Neural cell (in vitro differentiated cells): ENCODE measurements around the gene MYL7. TPM values are rescaled to one million over a fixed set of nuclear protein-coding genes. Genes with fewer than 3 reads are reported as not detected.

ENCODE experiments used
- H2AFZ ChIP-seq: fragments of 200-600, 300-800 bp; sonication (generic), shearing (Covaris generic); 2 replicates; pipeline ENCODE4 v1.6.0; 2014; ENCODE audit warnings: low read depth, mild to moderate bottlenecking, antibody characterized with exemption, low read length, moderate library complexity
- H3F3A ChIP-seq: fragments of 200-600 bp; shearing (Covaris generic); 2 replicates; pipeline ENCODE4 v1.6.1; 2016; ENCODE audit warnings: mild to moderate bottlenecking, moderate library complexity, mixed read lengths, antibody characterized with exemption, low read length; ENCODE audit not compliant: insufficient read depth, poor library complexity, severe bottlenecking
- H3K27ac ChIP-seq: fragments of 200-600, 300-800 bp; sonication (generic), shearing (Covaris generic); 2 replicates; pipeline ENCODE4 v1.5.1; 2014; ENCODE audit warnings: mild to moderate bottlenecking, low read length, moderate library complexity
- H3K27me3 ChIP-seq: fragments of 300-800, 200-600 bp; sonication (generic), shearing (Covaris generic); 2 replicates; pipeline ENCODE4 v1.6.0; 2014; ENCODE audit warnings: mild to moderate bottlenecking, low read depth, low read length, moderate library complexity; ENCODE audit not compliant: insufficient read depth
- H3K36me3 ChIP-seq: fragments of 300-800, 200-600 bp; sonication (generic), shearing (Covaris generic); 2 replicates; pipeline ENCODE4 v1.5.1; 2014; ENCODE audit warnings: mild to moderate bottlenecking, antibody characterized with exemption, low read length, moderate library complexity; ENCODE audit not compliant: insufficient read depth
- H3K4me2 ChIP-seq: fragments of 300-800, 200-600 bp; sonication (generic), shearing (Covaris generic); 2 replicates; pipeline ENCODE4 v1.6.0; 2014; ENCODE audit warnings: mild to moderate bottlenecking, low read length
- H3K4me3 ChIP-seq: fragments of 300-800, 200-600 bp; sonication (generic), shearing (Covaris generic); 2 replicates; pipeline ENCODE4 v1.5.1; 2014; ENCODE audit warnings: mild to moderate bottlenecking, low read length, moderate library complexity
- H3K79me2 ChIP-seq: fragments of 200-600 bp; shearing (Covaris generic); replicated peaks from 2 replicates; pipeline ENCODE4 v1.6.0; 2014; ENCODE audit warnings: mild to moderate bottlenecking, low read length, moderate library complexity; ENCODE audit not compliant: insufficient read depth
- H3K9ac ChIP-seq: fragments of 300-800, 200-600 bp; sonication (generic), shearing (Covaris generic); 2 replicates; pipeline ENCODE4 v1.6.1; 2016; ENCODE audit warnings: mild to moderate bottlenecking, low read length, mixed read lengths
- H3K9me2 ChIP-seq: fragments of 200-600 bp; shearing (Covaris generic); 2 replicates; pipeline ENCODE4 v1.6.1; 2016; ENCODE audit warnings: mild to moderate bottlenecking, low read length, mixed read lengths; ENCODE audit not compliant: insufficient read depth
- H3K9me3 ChIP-seq: fragments of 200-600, 300-800 bp; sonication (generic), shearing (Covaris generic); 2 replicates; pipeline ENCODE4 v1.6.1; 2016; ENCODE audit warnings: mild to moderate bottlenecking, mixed run types, low read length, moderate library complexity, mixed read lengths
- H4K20me1 ChIP-seq: fragments of 200-600 bp; shearing (Covaris generic); 2 replicates; pipeline ENCODE4 v1.6.1; 2016; ENCODE audit warnings: mild to moderate bottlenecking, mixed run types; ENCODE audit not compliant: insufficient read depth
- EP300 ChIP-seq: fragments of 450-650 bp; conservative IDR thresholded peaks from 2 replicates; pipeline ENCODE4 v1.6.1; 2014; ENCODE audit warnings: antibody characterized with exemption, mild to moderate bottlenecking, moderate library complexity; ENCODE audit not compliant: poor library complexity, severe bottlenecking
- EZH2 ChIP-seq: fragments of 200-600, 300-800 bp; shearing (Covaris generic), sonication (generic); IDR thresholded peaks from 2 replicates; pipeline ENCODE4 v1.6.1; 2014; ENCODE audit warnings: antibody characterized with exemption, low read length, borderline replicate concordance, mild to moderate bottlenecking; ENCODE audit not compliant: insufficient read depth, poor library complexity, severe bottlenecking
- MXI1 ChIP-seq: fragments of 450-650 bp; conservative IDR thresholded peaks from 2 replicates; pipeline ENCODE4 v1.6.1; 2014; ENCODE audit warnings: antibody characterized with exemption, mild to moderate bottlenecking; ENCODE audit not compliant: poor library complexity, severe bottlenecking
- POLR2AphosphoS5 ChIP-seq: IDR thresholded peaks from 2 replicates; pipeline ENCODE4 v1.6.1; 2012
- RAD21 ChIP-seq: fragments of 450-650 bp; conservative IDR thresholded peaks from 2 replicates; pipeline ENCODE4 v1.6.1; 2014; ENCODE audit warnings: antibody characterized with exemption, mild to moderate bottlenecking, moderate library complexity
- SMC3 ChIP-seq: fragments of 450-650 bp; conservative IDR thresholded peaks from 2 replicates; pipeline ENCODE4 v1.6.1; 2014; ENCODE audit warnings: antibody characterized with exemption, mild to moderate bottlenecking, moderate library complexity; ENCODE audit not compliant: poor library complexity
- TAF1 ChIP-seq: IDR thresholded peaks from 2 replicates; pipeline ENCODE4 v1.6.1; 2012; ENCODE audit warnings: low read depth
- polyA plus RNA-seq: library from polyadenylated mRNA; depleted of rRNA; stranded (reverse); fragments of >200 nt; gene quantifications from 2 replicates; pipeline ENCODE4 v1.2.3, GENCODE V29; 2014
- TF ChIP-seq, protein P1 (sequence below): IDR thresholded peaks from 2 replicates; pipeline ENCODE4 v1.6.1; 2012; ENCODE audit warnings: borderline replicate concordance
- TF ChIP-seq, protein P2 (sequence below): fragments of 450-650 bp; IDR thresholded peaks from 2 replicates; pipeline ENCODE4 v1.5.1; 2014; ENCODE audit warnings: antibody characterized with exemption, mild to moderate bottlenecking, moderate library complexity; ENCODE audit not compliant: poor library complexity, severe bottlenecking

The MYL7 gene
- polyA plus RNA-seq, 1 donor from 2014 or later: 0.76 TPM

DNA sequence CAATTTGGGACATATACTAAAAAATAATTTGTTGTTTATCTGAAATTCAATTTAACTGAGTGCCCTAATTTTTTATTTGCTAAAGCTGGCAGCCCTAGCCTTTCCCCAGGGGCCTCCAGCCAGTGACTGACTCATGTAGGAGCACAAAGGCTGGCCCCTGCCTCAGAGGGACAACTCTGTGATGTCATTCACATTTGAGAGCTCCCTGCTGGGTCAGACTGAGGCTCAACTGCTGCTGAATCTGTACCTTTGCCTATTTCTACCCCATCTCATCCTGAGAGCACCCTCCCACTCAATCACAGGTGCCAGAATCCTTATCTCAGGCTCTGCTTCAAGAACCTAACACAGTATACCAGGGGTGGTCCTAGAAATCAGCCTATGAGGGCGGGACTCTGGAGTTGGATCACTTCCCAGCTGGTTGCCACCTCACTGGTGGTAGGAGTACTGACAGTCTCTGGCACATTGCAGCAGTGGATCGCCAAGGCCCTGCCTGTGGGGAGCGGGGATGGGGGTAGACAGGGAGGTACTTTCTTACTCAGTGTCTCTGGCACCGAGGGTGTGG is 36.5 kb upstream of the MYL7 start:
- H3K4me2 ChIP-seq: no peak overlapping the region
- no peak overlapping the region for H2AFZ ChIP-seq

DNA sequence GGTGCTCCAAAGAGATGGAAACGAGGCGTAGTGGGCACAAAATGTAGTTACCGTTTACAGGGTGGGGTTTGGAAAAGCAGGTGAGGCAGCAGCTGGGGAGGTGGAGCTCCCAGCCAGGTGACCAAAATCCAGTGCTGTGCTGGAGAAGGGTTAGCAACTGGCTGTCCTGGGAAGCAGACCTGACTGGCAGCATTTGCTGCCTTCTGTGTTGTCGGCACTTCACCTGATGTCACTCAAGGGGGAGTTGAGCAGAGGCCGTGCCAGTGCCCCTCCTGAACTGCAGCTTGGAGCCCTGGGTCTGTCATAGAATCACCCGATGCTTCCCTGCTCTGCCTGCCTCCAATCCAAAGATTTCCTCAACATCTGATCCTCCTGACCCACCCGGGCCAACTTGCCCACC is 35.4 kb upstream of the MYL7 start:
- H3F3A ChIP-seq: no peaks in the 10 kb centered on the region
- no peaks in the 10 kb centered on the region for H3K9me2 ChIP-seq
- no peak overlapping the region for H2AFZ ChIP-seq
- no peaks in the 10 kb centered on the region for H3K36me3 ChIP-seq
- TF ChIP-seq POLR2AphosphoS5 (no peak), EP300 (no peak), SMC3 (no peak)
- TF ChIP-seq, protein P1, sequence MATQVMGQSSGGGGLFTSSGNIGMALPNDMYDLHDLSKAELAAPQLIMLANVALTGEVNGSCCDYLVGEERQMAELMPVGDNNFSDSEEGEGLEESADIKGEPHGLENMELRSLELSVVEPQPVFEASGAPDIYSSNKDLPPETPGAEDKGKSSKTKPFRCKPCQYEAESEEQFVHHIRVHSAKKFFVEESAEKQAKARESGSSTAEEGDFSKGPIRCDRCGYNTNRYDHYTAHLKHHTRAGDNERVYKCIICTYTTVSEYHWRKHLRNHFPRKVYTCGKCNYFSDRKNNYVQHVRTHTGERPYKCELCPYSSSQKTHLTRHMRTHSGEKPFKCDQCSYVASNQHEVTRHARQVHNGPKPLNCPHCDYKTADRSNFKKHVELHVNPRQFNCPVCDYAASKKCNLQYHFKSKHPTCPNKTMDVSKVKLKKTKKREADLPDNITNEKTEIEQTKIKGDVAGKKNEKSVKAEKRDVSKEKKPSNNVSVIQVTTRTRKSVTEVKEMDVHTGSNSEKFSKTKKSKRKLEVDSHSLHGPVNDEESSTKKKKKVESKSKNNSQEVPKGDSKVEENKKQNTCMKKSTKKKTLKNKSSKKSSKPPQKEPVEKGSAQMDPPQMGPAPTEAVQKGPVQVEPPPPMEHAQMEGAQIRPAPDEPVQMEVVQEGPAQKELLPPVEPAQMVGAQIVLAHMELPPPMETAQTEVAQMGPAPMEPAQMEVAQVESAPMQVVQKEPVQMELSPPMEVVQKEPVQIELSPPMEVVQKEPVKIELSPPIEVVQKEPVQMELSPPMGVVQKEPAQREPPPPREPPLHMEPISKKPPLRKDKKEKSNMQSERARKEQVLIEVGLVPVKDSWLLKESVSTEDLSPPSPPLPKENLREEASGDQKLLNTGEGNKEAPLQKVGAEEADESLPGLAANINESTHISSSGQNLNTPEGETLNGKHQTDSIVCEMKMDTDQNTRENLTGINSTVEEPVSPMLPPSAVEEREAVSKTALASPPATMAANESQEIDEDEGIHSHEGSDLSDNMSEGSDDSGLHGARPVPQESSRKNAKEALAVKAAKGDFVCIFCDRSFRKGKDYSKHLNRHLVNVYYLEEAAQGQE: no peak
- no peaks in the 10 kb centered on the region for H3K79me2 ChIP-seq
- no peak overlapping the region for H3K27ac ChIP-seq
- H3K9me3 ChIP-seq: no peaks in the 10 kb centered on the region
- H3K9ac ChIP-seq: no peak overlapping the region
- no peaks in the 10 kb centered on the region for H4K20me1 ChIP-seq
- no peak overlapping the region for H3K4me2 ChIP-seq
- H3K27me3 ChIP-seq: no peaks in the 10 kb centered on the region
- no peak overlapping the region for H3K4me3 ChIP-seq

More for the DNA sequence above, 36.5 kb upstream of the MYL7 start:
- Histone ChIP-seq H3K9ac (no peak overlapping the region), H3K27ac (no peak overlapping the region), H3K9me3 (no peaks in the 10 kb centered on the region), H3K36me3 (no peaks in the 10 kb centered on the region), H3K9me2 (no peaks in the 10 kb centered on the region), H3K4me3 (no peak overlapping the region), H3K27me3 (no peaks in the 10 kb centered on the region), H3F3A (no peaks in the 10 kb centered on the region), H4K20me1 (no peaks in the 10 kb centered on the region), H3K79me2 (no peaks in the 10 kb centered on the region)
- TF ChIP-seq RAD21 (no peak), TAF1 (no peak), EP300 (no peak), MXI1 (no peak), POLR2AphosphoS5 (no peak), EZH2 (no peak), SMC3 (no peak)
- TF ChIP-seq, protein P1: no peak
- TF ChIP-seq, protein P2, sequence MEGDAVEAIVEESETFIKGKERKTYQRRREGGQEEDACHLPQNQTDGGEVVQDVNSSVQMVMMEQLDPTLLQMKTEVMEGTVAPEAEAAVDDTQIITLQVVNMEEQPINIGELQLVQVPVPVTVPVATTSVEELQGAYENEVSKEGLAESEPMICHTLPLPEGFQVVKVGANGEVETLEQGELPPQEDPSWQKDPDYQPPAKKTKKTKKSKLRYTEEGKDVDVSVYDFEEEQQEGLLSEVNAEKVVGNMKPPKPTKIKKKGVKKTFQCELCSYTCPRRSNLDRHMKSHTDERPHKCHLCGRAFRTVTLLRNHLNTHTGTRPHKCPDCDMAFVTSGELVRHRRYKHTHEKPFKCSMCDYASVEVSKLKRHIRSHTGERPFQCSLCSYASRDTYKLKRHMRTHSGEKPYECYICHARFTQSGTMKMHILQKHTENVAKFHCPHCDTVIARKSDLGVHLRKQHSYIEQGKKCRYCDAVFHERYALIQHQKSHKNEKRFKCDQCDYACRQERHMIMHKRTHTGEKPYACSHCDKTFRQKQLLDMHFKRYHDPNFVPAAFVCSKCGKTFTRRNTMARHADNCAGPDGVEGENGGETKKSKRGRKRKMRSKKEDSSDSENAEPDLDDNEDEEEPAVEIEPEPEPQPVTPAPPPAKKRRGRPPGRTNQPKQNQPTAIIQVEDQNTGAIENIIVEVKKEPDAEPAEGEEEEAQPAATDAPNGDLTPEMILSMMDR: no peak
